Breast epithelium (tissue), 3 donors: ENCODE measurements around the gene MUC6.

ENCODE experiments used
- CTCF ChIP-seq, 3 donors: fragments of 450-650 bp; IDR thresholded peaks; one replicate each; pipeline ENCODE4 v1.5.1; 2016 to 2017; ENCODE audit warnings: antibody characterized with exemption in 3 of 3, mild to moderate bottlenecking in 3 of 3, moderate library complexity in 3 of 3
- POLR2A ChIP-seq: fragments of 450-650 bp; IDR thresholded peaks from one replicate; pipeline ENCODE4 v1.6.1; 2016; ENCODE audit warnings: antibody characterized with exemption, mild to moderate bottlenecking, moderate library complexity

- TF ChIP-seq POLR2A (no peak), CTCF (IDR thresholded peaks at IDR 0.05) (no peak)
These were observed 34.0 kb downstream of the MUC6 start for GRCh38 chr11:1002406-1002984.
